HG03354 (cell line): Measurements from ENCODE around the gene GCSAML.

Experiments used
- ATAC-seq: cut with Tn5 transposase; IDR thresholded peaks from one replicate; pipeline ENCODE4 v1.9.1; 2021; ENCODE audit warnings: mild to moderate bottlenecking; ENCODE audit not compliant: unreplicated experiment, poor library complexity, severe bottlenecking

The GCSAML gene

GRCh38 chr1:247561711-247562110, 12.8 kb downstream of the GCSAML start:
- no peak for ATAC-seq

GRCh38 chr1:247562198-247562597, 13.3 kb downstream of the GCSAML start:
- ATAC-seq, result no peak

- ATAC-seq, result no peak
Measured at GRCh38 chr1:247574236-247574635, 25.3 kb downstream of the GCSAML start.

DNA sequence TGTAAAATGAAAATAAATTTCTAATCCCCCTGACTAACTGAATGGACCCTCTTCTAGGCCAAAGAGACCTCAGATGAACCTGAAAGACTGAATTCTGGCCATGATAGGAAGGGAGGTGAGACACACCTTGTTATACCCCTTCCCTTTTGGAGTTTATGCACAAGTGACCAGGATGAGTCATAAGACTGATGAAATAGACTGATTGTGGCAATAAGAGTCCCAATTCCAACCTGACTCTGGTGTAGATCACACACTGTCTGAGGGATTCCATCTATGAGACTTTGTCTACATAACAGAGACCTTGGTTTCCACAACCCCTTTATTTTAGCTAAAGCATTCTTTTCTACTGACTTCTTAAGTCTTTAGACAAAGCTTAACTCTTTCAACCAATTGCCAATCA, 25.7 kb downstream of the GCSAML start:
- no peak for ATAC-seq

DNA sequence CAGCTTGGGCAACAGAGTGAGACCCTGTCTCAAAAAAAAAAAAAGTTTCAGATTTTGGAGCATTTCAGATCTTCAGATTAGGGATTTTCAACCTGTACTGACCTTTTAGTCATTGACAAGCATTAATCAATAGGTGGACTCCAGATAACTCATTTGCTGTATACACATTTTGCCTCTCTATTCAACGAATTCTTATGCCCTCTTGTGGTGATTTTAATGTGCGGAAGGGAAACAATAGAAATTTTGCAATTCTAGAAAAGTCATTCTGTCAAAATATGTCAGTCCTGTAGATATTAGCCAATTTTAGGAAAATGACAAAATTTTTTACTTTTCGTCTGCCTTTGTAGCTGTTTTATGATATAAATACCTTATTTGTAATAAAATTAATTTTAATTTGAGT, 27.6 kb downstream of the GCSAML start:
- peak; percentile 68 for ATAC-seq

DNA sequence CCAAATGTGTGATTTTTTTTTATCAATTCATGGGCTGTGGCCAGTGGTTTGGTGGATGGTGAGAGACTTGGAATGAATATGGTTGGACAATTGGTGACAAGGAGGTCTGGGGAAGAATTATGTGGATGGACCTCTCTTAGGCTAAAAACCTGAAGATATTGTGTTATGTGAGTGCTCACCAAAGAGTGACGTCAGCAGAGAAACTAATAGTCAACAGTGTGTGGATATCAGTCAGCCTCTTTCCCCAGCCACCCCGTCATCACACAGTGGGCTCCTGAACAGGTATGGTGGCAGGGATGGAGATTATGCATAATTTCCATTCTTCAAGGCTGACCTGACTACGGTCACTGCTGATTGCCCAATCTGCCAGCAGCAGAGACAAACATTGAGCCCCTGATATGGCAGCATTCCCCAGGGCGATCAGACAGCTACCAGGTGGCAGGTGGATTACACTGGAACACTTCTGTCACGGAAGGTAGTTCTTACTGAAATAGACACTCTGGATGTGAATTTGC, 30.1 kb downstream of the GCSAML start:
- ATAC-seq, result no peak

GRCh38 chr1:247588060-247588459, 39.1 kb downstream of the GCSAML start, which contains the start of gene OR2G2:
OR2G2 (plus strand) TSS chr1:247588360; CDS start chr1:247588360, 0 bp downstream.
- ATAC-seq, result no peak

DNA sequence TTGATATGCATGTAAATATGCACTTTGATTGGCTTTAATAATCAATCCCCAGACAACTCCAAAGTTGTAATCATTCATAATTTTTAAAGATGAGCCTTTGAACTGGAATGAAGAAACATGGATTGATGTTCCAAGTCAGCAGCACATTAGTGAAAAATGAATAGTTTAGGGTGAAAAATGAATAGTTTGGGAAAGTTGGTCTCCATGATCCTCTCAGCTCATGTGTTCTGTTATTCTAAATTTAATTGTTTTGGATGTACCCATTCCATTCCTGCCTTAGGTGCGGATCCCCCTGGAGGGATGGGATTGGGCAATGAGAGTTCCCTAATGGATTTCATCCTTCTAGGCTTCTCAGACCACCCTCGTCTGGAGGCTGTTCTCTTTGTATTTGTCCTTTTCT, 56.4 kb downstream of the GCSAML start, which contains the start of gene OR2G3:
Gene OR2G3, plus strand, starts transcription at position 301 of the 400 bp plus-strand sequence. Its CDS starts 0 bp downstream, at position 301.
- ATAC-seq, result no peak

DNA sequence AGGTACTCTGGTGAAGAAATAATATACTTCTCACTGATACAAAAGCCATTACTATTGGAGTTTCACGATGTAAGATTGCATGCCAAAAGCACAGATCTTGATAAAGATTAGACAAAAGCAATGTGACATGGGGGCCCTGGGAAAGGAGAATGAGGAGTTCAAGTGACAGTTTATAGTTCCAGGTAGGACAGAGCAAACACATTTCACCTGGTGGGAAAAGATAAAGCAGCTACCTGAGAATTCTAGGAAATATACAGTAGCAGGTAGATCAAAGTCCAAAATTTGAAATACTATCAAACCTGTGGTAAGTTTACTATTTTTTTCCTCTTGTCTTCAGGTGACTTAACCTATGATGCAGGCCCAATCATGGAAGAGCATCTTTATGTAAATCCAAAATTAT, 64.5 kb downstream of the GCSAML start:
- ATAC-seq, result no peak

GRCh38 chr1:247614625-247615024, 65.7 kb downstream of the GCSAML start:
- ATAC-seq, result no peak
